ENCODE measurements around the gene VSNL1. TPM values are rescaled to one million over a fixed set of nuclear protein-coding genes. Genes with fewer than 3 reads are reported as not detected.

The VSNL1 gene
- total and polyA plus RNA-seq, 2 donors (not counting 1 experiment from before 2014, with no cell fraction given): 1.2 to 3.9 TPM

DNA sequence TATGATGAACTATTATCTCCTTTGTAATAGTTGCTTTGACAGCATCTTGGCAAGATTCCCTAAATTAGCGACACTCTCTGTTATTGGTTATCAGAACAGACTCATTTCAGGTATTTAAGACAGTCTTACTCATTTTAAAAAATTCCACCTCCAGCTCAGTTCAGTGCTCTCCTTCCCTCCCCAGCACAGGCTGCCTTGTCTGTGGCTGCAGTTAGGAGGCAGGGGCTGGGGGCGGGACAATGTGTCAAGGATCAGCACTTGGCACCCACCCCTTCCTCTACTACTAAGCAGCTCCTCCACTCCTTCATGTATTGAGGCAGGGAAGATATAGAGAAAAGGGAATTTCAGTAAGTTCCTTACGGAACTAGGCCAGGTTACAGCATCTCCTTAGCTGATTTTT lies 85.0 kb downstream of the VSNL1 start:
- H2AFZ ChIP-seq (ENCODE audit: low read length): no peak overlapping the region
- no peak overlapping the region for H3K27ac ChIP-seq (ENCODE audit: insufficient read depth, low read length)
- no peaks in the 10 kb centered on the region for H3K9me3 ChIP-seq (ENCODE audit: control insufficient read depth, insufficient read depth, low read depth, low read length)
- H3K27me3 ChIP-seq (ENCODE audit: control insufficient read depth, insufficient read depth, low read length): no peaks in the 10 kb centered on the region
- TF ChIP-seq EZH2 (IDR thresholded peaks at IDR 0.05; ENCODE audit: low read length, missing control alignments): no peak
- H3K4me2 ChIP-seq (ENCODE audit: extremely low read depth, insufficient read depth, low read length): no peak overlapping the region
- no peaks in the 10 kb centered on the region for H3K36me3 ChIP-seq (ENCODE audit: control insufficient read depth, insufficient read depth, low read length)
- DNase-seq (ENCODE audit: low read depth in 2 of 2): peak in 1 of 2 donors; percentile 63
- H3K79me2 ChIP-seq (ENCODE audit: control insufficient read depth, insufficient read depth, low read length): no peaks in the 10 kb centered on the region
- H4K20me1 ChIP-seq (ENCODE audit: control insufficient read depth, extremely low read depth, insufficient read depth, low read length): no peaks in the 10 kb centered on the region
- peaks cover 5% of the 10 kb centered on the region for H3K4me1 ChIP-seq (ENCODE audit: control insufficient read depth, extremely low read depth, insufficient read depth, low read length)
- H3K4me3 ChIP-seq (replicated peaks in 1 of 4; ENCODE audit: control extremely low read depth in 1 of 4, insufficient read depth in 1 of 4, low read depth in 3 of 4, low read length in 4 of 4): no peak overlapping the region
- no peak overlapping the region for H3K9ac ChIP-seq (ENCODE audit: insufficient read depth, low read length)

GRCh38 chr2:17626986-17627385 lies 86.5 kb downstream of the VSNL1 start:
- H3K9me3 ChIP-seq (ENCODE audit: control insufficient read depth, insufficient read depth, low read depth, low read length): no peaks in the 10 kb centered on the region
- H3K36me3 ChIP-seq (ENCODE audit: control insufficient read depth, insufficient read depth, low read length): no peaks in the 10 kb centered on the region
- TF ChIP-seq CTCF (conservative IDR thresholded peaks at IDR 0.05 in 1 of 2, IDR thresholded peaks at IDR 0.05 in 1 of 2; ENCODE audit: low read depth in 1 of 2, low read length in 2 of 2): no peak
- TF ChIP-seq EZH2 (IDR thresholded peaks at IDR 0.05; ENCODE audit: low read length, missing control alignments): no peak
- DNase-seq (ENCODE audit: low read depth in 2 of 2): peak in 1 of 2 donors; percentile 66
- no peaks in the 10 kb centered on the region for H3K27me3 ChIP-seq (ENCODE audit: control insufficient read depth, insufficient read depth, low read length)
- H3K4me3 ChIP-seq (replicated peaks in 1 of 4; ENCODE audit: control extremely low read depth in 1 of 4, insufficient read depth in 1 of 4, low read depth in 3 of 4, low read length in 4 of 4): no peak overlapping the region
- H2AFZ ChIP-seq (ENCODE audit: low read length): no peak overlapping the region
- H3K4me2 ChIP-seq (ENCODE audit: extremely low read depth, insufficient read depth, low read length): no peak overlapping the region
- H3K9ac ChIP-seq (ENCODE audit: insufficient read depth, low read length): no peak overlapping the region
- no peak overlapping the region for H3K27ac ChIP-seq (ENCODE audit: insufficient read depth, low read length)
- H3K4me1 ChIP-seq (ENCODE audit: control insufficient read depth, extremely low read depth, insufficient read depth, low read length): no peaks in the 10 kb centered on the region
- H4K20me1 ChIP-seq (ENCODE audit: control insufficient read depth, extremely low read depth, insufficient read depth, low read length): no peaks in the 10 kb centered on the region
- no peaks in the 10 kb centered on the region for H3K79me2 ChIP-seq (ENCODE audit: control insufficient read depth, insufficient read depth, low read length)

- no peak overlapping the region for H3K27ac ChIP-seq (ENCODE audit: insufficient read depth, low read length)
- no peaks in the 10 kb centered on the region for H3K79me2 ChIP-seq (ENCODE audit: control insufficient read depth, insufficient read depth, low read length)
- H3K27me3 ChIP-seq (ENCODE audit: control insufficient read depth, insufficient read depth, low read length): no peaks in the 10 kb centered on the region
- H3K9ac ChIP-seq (ENCODE audit: insufficient read depth, low read length): no peak overlapping the region
- H3K36me3 ChIP-seq (ENCODE audit: control insufficient read depth, insufficient read depth, low read length): no peaks in the 10 kb centered on the region
- H4K20me1 ChIP-seq (ENCODE audit: control insufficient read depth, extremely low read depth, insufficient read depth, low read length): no peaks in the 10 kb centered on the region
- DNase-seq (ENCODE audit: low read depth in 2 of 2): peak in 1 of 2 donors; percentile 32
- no peak overlapping the region for H3K4me2 ChIP-seq (ENCODE audit: extremely low read depth, insufficient read depth, low read length)
- H2AFZ ChIP-seq (ENCODE audit: low read length): no peak overlapping the region
- no peaks in the 10 kb centered on the region for H3K9me3 ChIP-seq (ENCODE audit: control insufficient read depth, insufficient read depth, low read depth, low read length)
- no peaks in the 10 kb centered on the region for H3K4me1 ChIP-seq (ENCODE audit: control insufficient read depth, extremely low read depth, insufficient read depth, low read length)
- TF ChIP-seq CTCF (conservative IDR thresholded peaks at IDR 0.05 in 1 of 2, IDR thresholded peaks at IDR 0.05 in 1 of 2; ENCODE audit: low read depth in 1 of 2, low read length in 2 of 2): no peak
- no peak for TF ChIP-seq EZH2 (IDR thresholded peaks at IDR 0.05; ENCODE audit: low read length, missing control alignments)
- no peak overlapping the region for H3K4me3 ChIP-seq (replicated peaks in 1 of 4; ENCODE audit: control extremely low read depth in 1 of 4, insufficient read depth in 1 of 4, low read depth in 3 of 4, low read length in 4 of 4)
These were observed 86.9 kb downstream of the VSNL1 start for GRCh38 chr2:17627434-17627833.

Measured in fibroblast of lung (primary cell).